ENCODE measurements around the gene MTARC2.
A peak's percentile ranks its signal among the peaks of the same experiment; 100 is the strongest.

The MTARC2 gene

GRCh38 chr1:220726634-220727033, 21.5 kb upstream of the MTARC2 start:
- H3K36me3 ChIP-seq = no peaks in the 10 kb centered on the region
- no peak overlapping the region for H3K27ac ChIP-seq
- no peaks in the 10 kb centered on the region for H3K27me3 ChIP-seq (ENCODE audit: insufficient read depth, low read depth, severe bottlenecking)
- H3K4me3 ChIP-seq (ENCODE audit: low read depth, low read length) = no peak overlapping the region
- no peaks in the 10 kb centered on the region for H3K9me3 ChIP-seq (ENCODE audit: severe bottlenecking)
- no peak for DNase-seq
- peak; percentile 76 for TF ChIP-seq CTCF (IDR thresholded peaks at IDR 0.05; ENCODE audit: low read depth, low read length)

GRCh38 chr1:220727519-220727918, 20.6 kb upstream of the MTARC2 start:
- no peaks in the 10 kb centered on the region for H3K9me3 ChIP-seq (ENCODE audit: severe bottlenecking)
- DNase-seq = no peak
- TF ChIP-seq CTCF (IDR thresholded peaks at IDR 0.05; ENCODE audit: low read depth, low read length) = no peak
- no peak overlapping the region for H3K27ac ChIP-seq
- no peaks in the 10 kb centered on the region for H3K27me3 ChIP-seq (ENCODE audit: insufficient read depth, low read depth, severe bottlenecking)
- H3K4me3 ChIP-seq (ENCODE audit: low read depth, low read length) = no peak overlapping the region
- no peaks in the 10 kb centered on the region for H3K36me3 ChIP-seq

- H3K27me3 ChIP-seq (ENCODE audit: insufficient read depth, low read depth, severe bottlenecking) = no peaks in the 10 kb centered on the region
- no peak overlapping the region for H3K4me3 ChIP-seq (ENCODE audit: low read depth, low read length)
- no peak for DNase-seq
- no peak for TF ChIP-seq CTCF (IDR thresholded peaks at IDR 0.05; ENCODE audit: low read depth, low read length)
- no peak overlapping the region for H3K27ac ChIP-seq
- peaks cover 3% of the 10 kb centered on the region for H3K9me3 ChIP-seq (ENCODE audit: severe bottlenecking)
- H3K36me3 ChIP-seq = no peaks in the 10 kb centered on the region
These were observed 17.6 kb upstream of the MTARC2 start for GRCh38 chr1:220730486-220730885.

GRCh38 chr1:220732137-220732536, 16.0 kb upstream of the MTARC2 start:
- TF ChIP-seq CTCF (IDR thresholded peaks at IDR 0.05; ENCODE audit: low read depth, low read length) = no peak
- Histone ChIP-seq H3K9me3 (ENCODE audit: severe bottlenecking) (peaks cover 3% of the 10 kb centered on the region), H3K4me3 (ENCODE audit: low read depth, low read length) (no peak overlapping the region), H3K27me3 (ENCODE audit: insufficient read depth, low read depth, severe bottlenecking) (no peaks in the 10 kb centered on the region), H3K36me3 (no peaks in the 10 kb centered on the region), H3K27ac (no peak overlapping the region)
- no peak for DNase-seq

- no peak for TF ChIP-seq CTCF (IDR thresholded peaks at IDR 0.05; ENCODE audit: low read depth, low read length)
- DNase-seq = no peak
- Histone ChIP-seq H3K27ac (no peak overlapping the region), H3K36me3 (no peaks in the 10 kb centered on the region), H3K4me3 (ENCODE audit: low read depth, low read length) (no peak overlapping the region), H3K27me3 (ENCODE audit: insufficient read depth, low read depth, severe bottlenecking) (no peaks in the 10 kb centered on the region), H3K9me3 (ENCODE audit: severe bottlenecking) (peaks cover 3% of the 10 kb centered on the region)
These were observed 15.5 kb upstream of the MTARC2 start for GRCh38 chr1:220732621-220733020.

- H3K36me3 ChIP-seq = no peaks in the 10 kb centered on the region
- peak; percentile 88 for TF ChIP-seq CTCF (IDR thresholded peaks at IDR 0.05; ENCODE audit: low read depth, low read length)
- peak overlapping the region; percentile 5; the same call in 1 of the 2 replicates for H3K27ac ChIP-seq
- peak overlapping the region; percentile 20 for H3K4me3 ChIP-seq (ENCODE audit: low read depth, low read length)
- peaks cover 3% of the 10 kb centered on the region for H3K9me3 ChIP-seq (ENCODE audit: severe bottlenecking)
- no peaks in the 10 kb centered on the region for H3K27me3 ChIP-seq (ENCODE audit: insufficient read depth, low read depth, severe bottlenecking)
- DNase-seq = peak; percentile 95
These were observed 15.0 kb upstream of the MTARC2 start for GRCh38 chr1:220733086-220733601.

Data from WERI-Rb-1 (cell line).